Measurements from ENCODE around the gene ECHDC1. TPM values are rescaled to one million over a fixed set of nuclear protein-coding genes. Genes with fewer than 3 reads are reported as not detected.
A peak's percentile ranks its signal among the peaks of the same experiment; 100 is the strongest.

The ECHDC1 gene
- total RNA-seq, 2 donors from 2014 or later: 55.3 to 97.9 TPM

GRCh38 chr6:127299522-127300240, 43.7 kb downstream of the ECHDC1 start:
- no peak for DNase-seq
- intact Hi-C loops (cut with DNase I, micrococcal nuclease): loop anchor here in 1 of 2 donors (10.0 kb wide), 3 partner anchors 115 to 235 kb away; no protein-coding TSS in a partner anchor
- ATAC-seq: no peak

- intact Hi-C loops (cut with DNase I, micrococcal nuclease): no loop called here
- no peak for ATAC-seq
- DNase-seq: no peak
Observed at GRCh38 chr6:127298475-127298874, 44.9 kb downstream of the ECHDC1 start.

GRCh38 chr6:127297502-127298070, 45.8 kb downstream of the ECHDC1 start:
- ATAC-seq (no peak), DNase-seq (no peak)
- intact Hi-C loops (cut with DNase I, micrococcal nuclease): no loop called here

DNA sequence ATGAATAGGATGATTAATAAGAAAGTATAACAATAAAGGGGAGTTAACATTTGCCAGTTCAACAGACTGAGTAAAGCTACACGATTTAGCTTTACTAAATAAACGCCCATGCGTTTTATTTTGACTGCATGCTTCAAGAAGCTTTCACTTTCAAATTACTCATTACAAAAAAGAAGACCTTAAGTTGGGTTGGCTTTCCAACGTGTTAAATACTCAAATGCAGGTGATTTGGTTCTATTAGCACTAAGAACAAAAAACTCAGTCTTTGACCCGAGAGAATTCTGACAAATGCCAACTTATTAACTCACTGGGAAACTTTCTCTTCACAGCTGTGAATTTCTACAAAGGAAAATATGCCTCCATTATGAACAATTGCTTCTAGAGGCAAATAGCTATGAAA, 51.9 kb downstream of the ECHDC1 start:
- DNase-seq (no peak), ATAC-seq (no peak)
- intact Hi-C loops (cut with DNase I, micrococcal nuclease): no loop called here

GRCh38 chr6:127290391-127291265, 52.8 kb downstream of the ECHDC1 start:
- intact Hi-C loops (cut with DNase I, micrococcal nuclease): no loop called here
- ATAC-seq (no peak), DNase-seq (no peak)

DNA sequence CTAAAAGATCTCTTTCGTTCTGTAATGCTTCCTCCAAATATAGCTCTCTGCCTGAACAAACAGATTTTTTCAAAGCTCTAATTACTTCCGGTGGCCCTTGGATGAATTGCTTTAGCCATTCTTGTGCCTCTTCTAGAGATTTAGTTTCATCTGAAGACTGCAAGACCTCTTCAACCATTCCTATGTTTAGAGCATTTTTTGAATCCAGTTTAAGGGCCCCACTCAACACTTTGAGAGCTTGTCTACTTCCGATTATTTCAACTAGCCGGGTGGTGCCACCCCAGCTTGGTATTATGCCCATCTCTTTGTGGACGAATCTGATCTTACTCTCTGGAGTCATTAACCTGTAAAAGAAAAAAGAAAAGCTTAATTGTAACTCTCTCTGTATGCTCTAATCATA, 53.5 kb downstream of the ECHDC1 start:
- intact Hi-C loops (cut with DNase I, micrococcal nuclease): no loop called here
- DNase-seq (no peak), ATAC-seq (no peak)

DNA sequence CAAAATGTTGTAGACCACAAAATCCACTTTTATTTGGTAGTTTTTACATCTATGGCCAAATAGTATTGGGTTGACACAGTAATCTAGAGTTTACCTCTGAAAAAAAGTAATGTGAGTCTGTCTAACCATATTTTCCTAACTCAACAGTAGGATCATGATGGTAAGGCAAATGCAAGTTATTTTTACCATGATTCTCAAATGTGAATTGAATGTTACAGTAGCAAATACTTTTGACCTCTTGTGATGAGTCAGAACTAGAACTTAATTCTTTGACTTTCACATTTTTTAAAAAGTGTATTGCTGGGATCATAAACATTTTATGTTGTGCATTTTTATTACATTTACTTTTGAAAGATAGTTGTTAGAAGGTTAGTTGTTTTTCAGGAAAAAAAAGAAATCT, 54.7 kb downstream of the ECHDC1 start:
- no peak for DNase-seq
- intact Hi-C loops (cut with DNase I, micrococcal nuclease): no loop called here
- no peak for ATAC-seq

- no peak for ATAC-seq
- intact Hi-C loops (cut with DNase I, micrococcal nuclease): no loop called here
Observed at GRCh38 chr6:127282184-127282583, 61.2 kb downstream of the ECHDC1 start.

DNA sequence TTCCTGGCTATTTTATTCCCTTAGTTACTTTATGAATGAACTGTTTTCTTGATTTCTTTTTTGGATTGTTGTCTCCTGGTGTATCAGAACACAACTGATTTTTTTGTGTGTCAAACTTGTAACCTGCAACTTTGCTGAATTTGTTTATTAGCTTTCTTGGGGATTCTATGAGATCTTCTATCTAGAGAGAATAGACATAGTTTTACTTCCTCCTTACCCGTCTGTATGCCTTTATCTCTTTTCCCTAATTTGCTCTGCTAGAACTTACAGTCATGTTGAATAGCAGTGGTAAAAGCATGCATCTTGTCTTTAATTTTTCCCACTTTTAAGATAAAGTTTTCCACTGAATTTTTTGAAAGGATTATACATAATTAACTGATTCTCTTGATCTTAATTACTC, 63.6 kb downstream of the ECHDC1 start:
- intact Hi-C loops (cut with DNase I, micrococcal nuclease): no loop called here
- DNase-seq (no peak), ATAC-seq (no peak)

More at GRCh38 chr6:127282184-127282583, 61.2 kb downstream of the ECHDC1 start:
- no peak for DNase-seq

GRCh38 chr6:127277878-127278843, 65.2 kb downstream of the ECHDC1 start:
- DNase-seq: no peak
- intact Hi-C loops (cut with DNase I, micrococcal nuclease): no loop called here
- no peak for ATAC-seq

DNA sequence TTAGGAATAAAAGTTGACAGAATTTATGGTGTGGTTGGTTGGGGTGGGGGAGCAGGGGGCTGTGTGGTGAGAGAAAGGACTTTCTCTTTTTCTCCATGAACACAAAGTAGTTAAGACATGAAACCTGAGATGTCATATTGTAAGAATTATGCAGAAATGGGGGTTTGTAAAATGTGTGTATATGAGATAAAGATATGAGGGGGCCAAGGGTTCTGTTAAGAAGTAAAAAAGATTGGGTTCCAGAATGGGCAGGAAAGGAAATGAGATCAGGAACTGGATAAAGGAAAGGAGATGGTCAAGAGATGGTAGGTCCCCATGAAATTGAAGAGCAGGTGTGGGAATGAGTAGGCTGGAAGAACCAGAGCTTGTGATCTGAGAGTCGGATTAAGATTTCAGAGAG, 67.1 kb downstream of the ECHDC1 start:
- intact Hi-C loops (cut with DNase I, micrococcal nuclease): no loop called here
- ATAC-seq: no peak
- DNase-seq: no peak

DNA sequence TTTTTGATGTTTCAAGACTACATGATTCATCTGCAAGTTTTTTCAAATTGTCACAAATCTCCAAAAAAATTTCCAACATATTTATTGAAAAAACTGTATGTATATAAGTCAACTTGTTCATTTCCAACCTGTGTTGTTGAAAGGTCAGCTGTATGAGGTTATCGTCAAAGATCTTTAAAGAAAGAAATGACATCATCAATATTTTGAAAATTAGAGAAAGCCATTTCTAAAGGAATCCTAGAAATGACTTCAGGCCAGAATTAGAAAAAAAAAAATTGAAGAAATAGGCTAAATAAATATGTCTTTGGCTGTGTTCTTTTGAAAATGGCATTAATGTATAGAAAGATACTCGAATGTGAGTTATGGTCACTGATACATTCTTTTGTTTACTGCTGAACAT, 69.9 kb downstream of the ECHDC1 start:
- intact Hi-C loops (cut with DNase I, micrococcal nuclease): no loop called here
- ATAC-seq: no peak
- DNase-seq: no peak

DNA sequence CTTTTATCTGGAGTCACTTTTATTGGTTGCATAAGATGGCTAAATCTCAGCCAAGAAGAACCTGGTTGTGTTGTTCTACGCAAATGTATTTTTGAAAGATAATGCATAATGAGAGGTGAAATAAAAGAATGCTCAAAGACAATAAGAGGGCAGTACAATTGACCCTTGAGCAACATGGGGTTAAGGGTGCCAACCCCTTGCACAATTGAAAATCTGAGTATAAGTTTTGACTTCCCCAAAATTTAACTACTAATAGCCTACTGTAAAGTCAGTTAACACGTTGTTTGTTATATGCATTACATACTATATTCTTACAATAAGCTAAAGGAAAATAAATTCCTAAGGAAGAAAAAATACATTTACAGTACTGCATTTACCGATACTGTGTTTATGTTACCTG, 70.8 kb downstream of the ECHDC1 start:
- no peak for DNase-seq
- intact Hi-C loops (cut with DNase I, micrococcal nuclease): no loop called here
- ATAC-seq: no peak

DNA sequence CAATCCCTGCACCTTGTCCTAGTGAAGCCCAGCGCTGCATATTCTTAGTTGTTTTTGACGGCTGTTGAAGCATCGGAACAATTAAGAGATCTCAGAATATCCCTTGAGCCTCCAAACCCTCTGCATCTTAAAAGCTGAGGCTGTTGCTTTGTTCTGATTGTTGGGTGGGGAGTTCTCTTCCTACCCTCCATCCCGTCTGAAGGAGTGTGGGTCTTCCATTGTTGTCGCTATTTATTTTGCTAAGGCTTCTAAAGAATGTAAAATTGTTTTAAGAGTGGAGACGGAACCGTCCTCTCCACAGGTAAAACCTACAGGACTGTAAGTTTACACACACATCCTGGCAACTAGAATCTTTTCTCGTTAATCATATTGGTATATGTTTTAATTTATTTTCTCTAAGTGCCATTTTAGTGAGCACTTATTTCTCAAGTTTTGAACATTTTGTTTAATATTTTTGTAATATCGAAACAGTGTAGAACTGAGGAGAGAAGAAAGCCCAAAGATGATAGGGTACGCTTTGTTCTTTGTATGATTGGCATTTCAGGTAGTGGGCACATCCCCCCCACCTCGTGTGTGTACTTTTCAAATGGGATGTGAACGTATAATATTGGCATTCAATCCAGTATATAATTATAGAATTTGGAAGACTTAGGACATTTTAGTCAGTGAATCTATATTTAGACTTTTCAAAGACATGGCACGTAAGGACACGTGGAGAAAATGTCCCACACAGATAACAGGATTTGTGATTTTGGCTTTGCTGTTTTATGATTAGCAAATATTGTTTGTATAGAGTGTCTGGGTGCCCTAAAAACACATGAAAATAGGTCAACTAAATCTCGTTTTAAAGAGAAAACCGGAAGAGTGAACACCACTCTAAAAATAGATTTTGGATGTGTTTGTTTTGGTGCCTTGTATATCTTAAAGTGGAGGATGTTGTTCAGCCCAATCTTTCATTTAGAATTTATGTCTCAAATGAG, 75.5 kb downstream of the ECHDC1 start:
- ATAC-seq (no peak), DNase-seq (no peak)
- intact Hi-C loops (cut with DNase I, micrococcal nuclease): no loop called here

- intact Hi-C loops (cut with DNase I, micrococcal nuclease): no loop called here
- peak; percentile 50 to 75 for DNase-seq
- peak; percentile 84 for ATAC-seq
Observed at GRCh38 chr6:127266892-127267645, 76.3 kb downstream of the ECHDC1 start.

DNA sequence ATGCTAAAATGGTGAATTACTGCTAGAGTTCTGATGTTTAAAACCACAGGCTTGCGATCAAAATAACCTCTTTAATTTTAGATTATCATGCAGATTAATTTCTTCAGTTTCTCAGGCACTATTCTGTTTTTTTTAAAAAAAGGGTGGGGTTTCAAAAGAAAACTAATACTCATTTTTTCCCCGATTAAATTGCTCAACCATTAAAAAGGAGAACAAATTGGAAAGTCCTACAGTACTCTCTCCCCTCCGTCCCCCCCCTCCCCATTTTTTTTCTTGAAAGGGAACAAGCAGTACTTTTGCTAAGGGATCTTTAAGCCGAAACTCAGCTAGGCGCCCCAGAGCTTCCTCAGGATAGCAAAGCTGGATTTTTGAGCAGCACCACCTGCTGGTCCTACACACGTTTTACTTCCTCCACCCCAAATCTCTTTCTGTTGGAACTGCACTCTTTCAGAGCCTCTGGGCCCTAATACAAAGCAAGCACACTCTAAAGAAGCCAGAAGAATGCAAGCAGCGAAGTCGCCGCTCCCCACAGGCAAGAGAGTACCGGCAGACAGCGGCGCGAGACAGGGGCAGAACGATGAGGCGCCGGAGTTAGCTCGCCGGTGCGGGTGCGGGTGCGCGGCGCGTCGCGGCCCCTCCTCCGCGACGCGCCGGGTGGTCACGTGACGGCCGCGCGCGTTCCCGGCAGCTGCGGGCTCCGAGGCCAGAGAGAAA, 77.1 kb downstream of the ECHDC1 start, which contains the start of gene RNF146:
RNF146 (plus strand) TSS at position 687 of the 714 bp plus-strand sequence. CDS start 13,475 bp downstream, outside the sequence.
- peak; percentile 94 for ATAC-seq
- DNase-seq: peak; percentile 79 to 86
- intact Hi-C loops (cut with DNase I, micrococcal nuclease): no loop called here

Data from left colon (tissue), 2 donors.